GM19023 (cell line): ENCODE data around the gene TOMM34.

Experiments used
- ATAC-seq: cut with Tn5 transposase; IDR thresholded peaks from one replicate; pipeline ENCODE4 v1.9.1; 2021; ENCODE audit warnings: mild to moderate bottlenecking, moderate library complexity; ENCODE audit not compliant: unreplicated experiment

The TOMM34 gene

GRCh38 chr20:44897133-44897532 is 63.1 kb downstream of the TOMM34 start:
- ATAC-seq: no peak

- no peak for ATAC-seq
Observed at GRCh38 chr20:44896583-44896982, 63.6 kb downstream of the TOMM34 start.

GRCh38 chr20:44894959-44895358 is 65.2 kb downstream of the TOMM34 start:
- no peak for ATAC-seq
